ENCODE data around the gene ADGRB3.
"Not testable (repeated sequence)": the region's sequence is repeated elsewhere in the genome, so short reads cannot be mapped to it uniquely, and the experiment has no call there.

The ADGRB3 gene

GRCh38 chr6:68911811-68912210 lies 276.7 kb downstream of the ADGRB3 start:
- H3K4ac ChIP-seq (ENCODE audit: low read length) = no peak overlapping the region
- H2BK15ac ChIP-seq (ENCODE audit: low read length) = no peak overlapping the region
- H3K4me3 ChIP-seq (ENCODE audit: low read length in 2 of 2) = no peak overlapping the region
- H2BK5ac ChIP-seq (ENCODE audit: low read length) = no peak overlapping the region
- H3K36me3 ChIP-seq (replicated peaks in 1 of 2; ENCODE audit: control insufficient read depth in 2 of 2, insufficient read depth in 2 of 2, low read length in 2 of 2) = no peaks in the 10 kb centered on the region
- no peak overlapping the region for H3K4me2 ChIP-seq (ENCODE audit: insufficient read depth, low read length, poor library complexity, severe bottlenecking)
- H3K4me1 ChIP-seq (ENCODE audit: control insufficient read depth in 2 of 2, insufficient read depth in 1 of 2, low read depth in 1 of 2, low read length in 2 of 2) = no peaks in the 10 kb centered on the region
- no peak overlapping the region for H2AK5ac ChIP-seq (ENCODE audit: low read depth, low read length)
- no peak for DNase-seq (ENCODE audit: low spot score)
- H3K9ac ChIP-seq (ENCODE audit: low read depth, low read length, poor library complexity) = no peak overlapping the region
- H3K27me3 ChIP-seq (ENCODE audit: control insufficient read depth in 3 of 3, insufficient read depth in 3 of 3, low read depth in 1 of 3, low read length in 3 of 3) = no peaks in the 10 kb centered on the region
- H2BK120ac ChIP-seq (ENCODE audit: low read depth, low read length) = no peak overlapping the region
- no peak overlapping the region for H4K8ac ChIP-seq (ENCODE audit: low read depth, low read length)
- H2BK12ac ChIP-seq (ENCODE audit: low read length) = no peak overlapping the region
- H2AFZ ChIP-seq (ENCODE audit: low read length) = no peak overlapping the region
- peaks cover 0 to 3% of the 10 kb centered on the region in 2 donors for H3K9me3 ChIP-seq (replicated peaks in 1 of 2; ENCODE audit: control insufficient read depth in 2 of 2, insufficient read depth in 1 of 2, low read depth in 1 of 2, low read length in 2 of 2)
- no peak overlapping the region for H4K91ac ChIP-seq (ENCODE audit: low read depth, low read length, poor library complexity)
- H3K27ac ChIP-seq (replicated peaks; ENCODE audit: low read length) = no peak overlapping the region
- H3K18ac ChIP-seq (ENCODE audit: low read length) = no peak overlapping the region
- H3K79me1 ChIP-seq (ENCODE audit: low read depth, low read length) = no peaks in the 10 kb centered on the region
- H3K14ac ChIP-seq (ENCODE audit: low read length) = no peak overlapping the region
- H3K23ac ChIP-seq (ENCODE audit: low read depth, low read length, poor library complexity) = no peak overlapping the region

- not testable (repeated sequence) for H3K4me3 ChIP-seq (ENCODE audit: low read length in 2 of 2); H3K23ac ChIP-seq (ENCODE audit: low read depth, low read length, poor library complexity); H2BK120ac ChIP-seq (ENCODE audit: low read depth, low read length); H3K27me3 ChIP-seq (ENCODE audit: control insufficient read depth in 3 of 3, insufficient read depth in 3 of 3, low read depth in 1 of 3, low read length in 3 of 3); H3K14ac ChIP-seq (ENCODE audit: low read length); H4K91ac ChIP-seq (ENCODE audit: low read depth, low read length, poor library complexity); H2BK5ac ChIP-seq (ENCODE audit: low read length); H3K4me2 ChIP-seq (ENCODE audit: insufficient read depth, low read length, poor library complexity, severe bottlenecking); H2BK12ac ChIP-seq (ENCODE audit: low read length); DNase-seq (ENCODE audit: low spot score); H3K27ac ChIP-seq (replicated peaks; ENCODE audit: low read length); H3K4ac ChIP-seq (ENCODE audit: low read length); H4K8ac ChIP-seq (ENCODE audit: low read depth, low read length); H3K9me3 ChIP-seq (replicated peaks in 1 of 2; ENCODE audit: control insufficient read depth in 2 of 2, insufficient read depth in 1 of 2, low read depth in 1 of 2, low read length in 2 of 2); H2AFZ ChIP-seq (ENCODE audit: low read length); H2AK5ac ChIP-seq (ENCODE audit: low read depth, low read length); H3K4me1 ChIP-seq (ENCODE audit: control insufficient read depth in 2 of 2, insufficient read depth in 1 of 2, low read depth in 1 of 2, low read length in 2 of 2); H3K36me3 ChIP-seq (replicated peaks in 1 of 2; ENCODE audit: control insufficient read depth in 2 of 2, insufficient read depth in 2 of 2, low read length in 2 of 2); H3K18ac ChIP-seq (ENCODE audit: low read length); H2BK15ac ChIP-seq (ENCODE audit: low read length); H3K9ac ChIP-seq (ENCODE audit: low read depth, low read length, poor library complexity); H3K79me1 ChIP-seq (ENCODE audit: low read depth, low read length)
- no CpG with 5 or more reads among the region's 9 CpGs for WGBS, 2 donors (ENCODE audit: extremely low coverage in 2 of 2, insufficient read length in 2 of 2, insufficient replicate concordance in 1 of 2)
Measured at GRCh38 chr6:68912805-68913204, 277.7 kb downstream of the ADGRB3 start.

- Histone ChIP-seq H2BK12ac (ENCODE audit: low read length) (no peak overlapping the region), H3K36me3 (replicated peaks in 1 of 2; ENCODE audit: control insufficient read depth in 2 of 2, insufficient read depth in 2 of 2, low read length in 2 of 2) (no peaks in the 10 kb centered on the region), H2AK5ac (ENCODE audit: low read depth, low read length) (no peak overlapping the region), H2BK120ac (ENCODE audit: low read depth, low read length) (no peak overlapping the region), H3K14ac (ENCODE audit: low read length) (no peak overlapping the region), H2BK15ac (ENCODE audit: low read length) (no peak overlapping the region), H3K9ac (ENCODE audit: low read depth, low read length, poor library complexity) (no peak overlapping the region), H3K27ac (replicated peaks; ENCODE audit: low read length) (no peak overlapping the region), H3K27me3 (ENCODE audit: control insufficient read depth in 3 of 3, insufficient read depth in 3 of 3, low read depth in 1 of 3, low read length in 3 of 3) (no peaks in the 10 kb centered on the region), H3K4ac (ENCODE audit: low read length) (no peak overlapping the region), H3K4me2 (ENCODE audit: insufficient read depth, low read length, poor library complexity, severe bottlenecking) (no peak overlapping the region), H3K4me1 (ENCODE audit: control insufficient read depth in 2 of 2, insufficient read depth in 1 of 2, low read depth in 1 of 2, low read length in 2 of 2) (no peaks in the 10 kb centered on the region), H3K18ac (ENCODE audit: low read length) (no peak overlapping the region), H4K91ac (ENCODE audit: low read depth, low read length, poor library complexity) (no peak overlapping the region), H3K9me3 (replicated peaks in 1 of 2; ENCODE audit: control insufficient read depth in 2 of 2, insufficient read depth in 1 of 2, low read depth in 1 of 2, low read length in 2 of 2) (peaks cover 0 to 3% of the 10 kb centered on the region in 2 donors), H3K4me3 (ENCODE audit: low read length in 2 of 2) (no peak overlapping the region), H2BK5ac (ENCODE audit: low read length) (no peak overlapping the region), H4K8ac (ENCODE audit: low read depth, low read length) (no peak overlapping the region), H3K79me1 (ENCODE audit: low read depth, low read length) (no peaks in the 10 kb centered on the region), H2AFZ (ENCODE audit: low read length) (no peak overlapping the region), H3K23ac (ENCODE audit: low read depth, low read length, poor library complexity) (no peak overlapping the region)
- no CpG with 5 or more reads among the region's 2 CpGs for WGBS, 2 donors (ENCODE audit: extremely low coverage in 2 of 2, insufficient read length in 2 of 2, insufficient replicate concordance in 1 of 2)
- DNase-seq (ENCODE audit: low spot score) = no peak
Measured at GRCh38 chr6:68915586-68915985, 280.5 kb downstream of the ADGRB3 start.

GRCh38 chr6:68919537-68919936 lies 284.5 kb downstream of the ADGRB3 start:
- H3K4me1 ChIP-seq (ENCODE audit: control insufficient read depth in 2 of 2, insufficient read depth in 1 of 2, low read depth in 1 of 2, low read length in 2 of 2) = no peaks in the 10 kb centered on the region
- no peak overlapping the region for H3K27ac ChIP-seq (replicated peaks; ENCODE audit: low read length)
- H2AFZ ChIP-seq (ENCODE audit: low read length) = no peak overlapping the region
- no peaks in the 10 kb centered on the region for H3K36me3 ChIP-seq (replicated peaks in 1 of 2; ENCODE audit: control insufficient read depth in 2 of 2, insufficient read depth in 2 of 2, low read length in 2 of 2)
- no peak overlapping the region for H3K4me3 ChIP-seq (ENCODE audit: low read length in 2 of 2)
- H3K79me1 ChIP-seq (ENCODE audit: low read depth, low read length) = no peaks in the 10 kb centered on the region
- H2BK120ac ChIP-seq (ENCODE audit: low read depth, low read length) = no peak overlapping the region
- H4K8ac ChIP-seq (ENCODE audit: low read depth, low read length) = no peak overlapping the region
- no peak overlapping the region for H2AK5ac ChIP-seq (ENCODE audit: low read depth, low read length)
- H3K4me2 ChIP-seq (ENCODE audit: insufficient read depth, low read length, poor library complexity, severe bottlenecking) = no peak overlapping the region
- H3K27me3 ChIP-seq (ENCODE audit: control insufficient read depth in 3 of 3, insufficient read depth in 3 of 3, low read depth in 1 of 3, low read length in 3 of 3) = no peaks in the 10 kb centered on the region
- no peak overlapping the region for H3K4ac ChIP-seq (ENCODE audit: low read length)
- H3K9me3 ChIP-seq (replicated peaks in 1 of 2; ENCODE audit: control insufficient read depth in 2 of 2, insufficient read depth in 1 of 2, low read depth in 1 of 2, low read length in 2 of 2) = no peaks in the 10 kb centered on the region
- H4K91ac ChIP-seq (ENCODE audit: low read depth, low read length, poor library complexity) = no peak overlapping the region
- no peak overlapping the region for H2BK5ac ChIP-seq (ENCODE audit: low read length)
- H2BK15ac ChIP-seq (ENCODE audit: low read length) = no peak overlapping the region
- DNase-seq (ENCODE audit: low spot score) = no peak
- no peak overlapping the region for H3K14ac ChIP-seq (ENCODE audit: low read length)
- H3K23ac ChIP-seq (ENCODE audit: low read depth, low read length, poor library complexity) = no peak overlapping the region
- no peak overlapping the region for H2BK12ac ChIP-seq (ENCODE audit: low read length)
- no peak overlapping the region for H3K18ac ChIP-seq (ENCODE audit: low read length)
- no CpG with 5 or more reads among the region's 3 CpGs for WGBS, 2 donors (ENCODE audit: extremely low coverage in 2 of 2, insufficient read length in 2 of 2, insufficient replicate concordance in 1 of 2)
- no peak overlapping the region for H3K9ac ChIP-seq (ENCODE audit: low read depth, low read length, poor library complexity)

Measured in neuronal stem cell (in vitro differentiated cells).